NCI-H2029 treated with DMSO at 0.1 percent for 48 hours (cell line): ENCODE data around the gene CAPN10.

Experiments used
- DNase-seq: peaks from one replicate; lab custom pipeline; 2025; lab: John Stamatoyannopoulos, UW

CAPN10 gene

DNA sequence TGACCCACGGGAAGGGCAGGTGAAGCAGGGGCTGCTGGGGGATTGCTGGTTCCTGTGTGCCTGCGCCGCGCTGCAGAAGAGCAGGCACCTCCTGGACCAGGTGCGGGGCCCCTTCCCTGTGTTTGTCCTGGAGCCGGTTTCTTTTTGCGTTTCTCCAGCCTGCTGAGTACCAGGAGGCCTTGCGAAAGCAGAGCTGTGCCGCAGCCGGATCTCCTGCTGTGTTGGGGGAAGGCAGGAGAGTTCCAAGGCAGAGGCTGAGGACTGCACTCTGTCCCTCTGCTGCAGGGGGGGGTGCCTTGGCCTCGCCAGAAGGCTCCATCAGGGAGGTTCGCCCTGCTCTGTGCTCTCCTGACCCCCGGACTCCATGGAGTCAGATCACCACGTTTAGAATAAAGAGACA is 2.8 kb downstream of the CAPN10 start:
- no peak for DNase-seq

DNA sequence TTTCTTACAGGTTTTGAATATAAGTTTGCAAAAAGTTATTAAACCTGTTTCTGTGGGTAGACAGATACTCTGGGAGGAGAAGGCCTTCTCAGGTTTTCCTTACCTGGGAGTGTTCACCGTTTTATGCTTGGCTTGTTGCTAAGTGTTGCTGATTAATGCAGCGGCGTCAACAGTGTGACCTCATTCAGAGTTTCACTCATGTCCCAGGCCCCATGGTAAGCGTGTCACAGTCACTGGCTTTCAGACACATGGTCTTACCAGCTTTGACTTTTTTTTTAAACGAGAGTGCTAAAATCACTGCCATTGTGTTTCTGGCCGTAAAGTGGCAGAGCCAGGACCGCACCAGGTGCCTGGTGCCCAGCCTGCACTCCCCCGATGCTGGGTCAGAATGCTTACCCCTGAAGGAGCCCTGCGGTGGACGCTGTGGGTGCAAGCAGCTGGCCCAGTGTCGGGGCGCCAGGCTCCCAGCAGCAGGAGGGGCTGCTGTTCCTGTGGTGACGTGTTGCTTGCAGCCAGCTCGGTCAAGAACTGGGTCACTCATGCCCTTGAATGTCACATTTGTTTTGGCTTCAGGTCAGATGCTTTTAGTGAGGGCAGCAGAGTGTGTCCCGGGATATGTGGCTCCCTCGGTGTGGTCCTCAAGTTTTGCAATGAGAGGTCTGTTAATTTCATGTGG is 3.5 kb downstream of the CAPN10 start:
- no peak for DNase-seq

DNA sequence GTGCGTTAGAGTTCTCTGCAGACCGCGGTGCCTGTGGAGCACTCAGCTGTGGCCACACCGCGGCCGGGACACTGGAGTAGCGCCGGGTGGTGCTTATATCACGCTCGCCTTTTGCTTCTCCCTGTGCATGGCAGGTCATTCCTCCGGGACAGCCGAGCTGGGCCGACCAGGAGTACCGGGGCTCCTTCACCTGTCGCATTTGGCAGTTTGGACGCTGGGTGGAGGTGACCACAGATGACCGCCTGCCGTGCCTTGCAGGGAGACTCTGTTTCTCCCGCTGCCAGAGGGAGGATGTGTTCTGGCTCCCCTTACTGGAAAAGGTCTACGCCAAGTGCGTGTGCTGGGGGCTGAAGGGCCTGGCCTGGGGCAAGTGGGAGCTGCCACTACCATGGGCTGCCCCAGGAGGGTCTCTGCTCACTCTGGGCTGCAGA is 4.2 kb downstream of the CAPN10 start:
- DNase-seq: no peak

DNA sequence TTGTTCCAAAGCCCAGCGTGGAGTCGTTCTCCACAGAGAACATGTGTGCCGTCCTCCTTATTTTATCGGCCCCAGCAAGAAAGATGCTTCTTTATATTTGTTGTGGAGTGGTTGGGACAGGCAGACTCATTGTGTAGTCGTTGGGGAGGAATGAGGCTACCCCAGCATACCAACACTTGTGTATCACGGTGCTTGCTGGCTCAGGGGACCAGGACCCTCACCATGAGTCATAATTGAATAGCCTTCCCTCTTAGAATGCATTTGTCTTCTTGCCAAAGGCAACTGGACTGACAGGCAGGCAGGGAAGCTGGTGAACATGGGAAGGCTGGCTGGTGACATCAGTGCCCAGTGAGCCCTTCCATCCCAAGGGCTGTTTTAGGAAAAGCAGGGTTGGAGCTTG is 4.7 kb downstream of the CAPN10 start:
- no peak for DNase-seq

DNA sequence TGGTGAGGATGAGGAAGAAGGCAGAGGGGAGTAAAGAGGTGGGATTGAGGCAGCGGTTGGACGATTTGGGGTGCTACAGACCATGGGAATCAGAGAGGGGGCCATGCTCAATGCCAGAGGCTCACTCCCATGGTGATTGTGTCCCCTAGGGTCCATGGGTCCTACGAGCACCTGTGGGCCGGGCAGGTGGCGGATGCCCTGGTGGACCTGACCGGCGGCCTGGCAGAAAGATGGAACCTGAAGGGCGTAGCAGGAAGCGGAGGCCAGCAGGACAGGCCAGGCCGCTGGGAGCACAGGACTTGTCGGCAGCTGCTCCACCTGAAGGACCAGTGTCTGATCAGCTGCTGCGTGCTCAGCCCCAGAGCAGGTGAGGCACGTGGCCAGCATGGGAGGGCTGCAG is 5.2 kb downstream of the CAPN10 start:
- no peak for DNase-seq

DNA sequence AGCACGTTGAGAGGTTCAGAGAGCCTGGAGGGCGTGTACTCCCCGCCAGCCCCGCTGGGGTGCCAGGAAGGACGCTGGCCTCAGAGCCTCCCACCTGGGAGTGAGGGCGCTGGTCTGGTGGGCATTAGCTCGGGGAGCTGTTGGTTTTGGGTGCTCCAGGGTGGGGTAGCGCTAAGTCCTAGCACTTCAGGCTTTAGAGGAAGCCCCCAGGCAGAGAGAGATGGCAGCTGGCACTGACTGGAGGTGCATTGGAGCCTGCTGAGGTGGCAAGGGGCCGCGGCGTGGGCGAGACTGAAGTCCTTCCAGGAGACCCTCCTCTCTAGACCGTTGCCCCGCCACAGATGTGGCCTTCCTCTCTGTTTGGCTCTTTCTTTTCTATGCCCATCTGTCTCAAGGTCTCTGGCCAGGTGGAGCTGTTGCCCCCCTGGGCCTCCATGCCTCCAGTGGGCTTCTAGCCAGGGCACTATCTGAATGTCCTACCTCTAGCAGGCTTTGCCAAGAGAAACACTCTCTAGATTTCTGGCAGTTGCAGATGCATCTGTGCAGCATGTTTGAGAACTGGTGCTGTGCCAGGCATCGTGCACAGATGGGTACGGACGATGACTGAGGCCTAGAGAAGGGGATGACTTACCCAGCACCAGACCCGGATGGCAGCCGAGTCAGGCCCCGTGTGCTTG is 6.6 kb downstream of the CAPN10 start:
- no peak for DNase-seq

DNA sequence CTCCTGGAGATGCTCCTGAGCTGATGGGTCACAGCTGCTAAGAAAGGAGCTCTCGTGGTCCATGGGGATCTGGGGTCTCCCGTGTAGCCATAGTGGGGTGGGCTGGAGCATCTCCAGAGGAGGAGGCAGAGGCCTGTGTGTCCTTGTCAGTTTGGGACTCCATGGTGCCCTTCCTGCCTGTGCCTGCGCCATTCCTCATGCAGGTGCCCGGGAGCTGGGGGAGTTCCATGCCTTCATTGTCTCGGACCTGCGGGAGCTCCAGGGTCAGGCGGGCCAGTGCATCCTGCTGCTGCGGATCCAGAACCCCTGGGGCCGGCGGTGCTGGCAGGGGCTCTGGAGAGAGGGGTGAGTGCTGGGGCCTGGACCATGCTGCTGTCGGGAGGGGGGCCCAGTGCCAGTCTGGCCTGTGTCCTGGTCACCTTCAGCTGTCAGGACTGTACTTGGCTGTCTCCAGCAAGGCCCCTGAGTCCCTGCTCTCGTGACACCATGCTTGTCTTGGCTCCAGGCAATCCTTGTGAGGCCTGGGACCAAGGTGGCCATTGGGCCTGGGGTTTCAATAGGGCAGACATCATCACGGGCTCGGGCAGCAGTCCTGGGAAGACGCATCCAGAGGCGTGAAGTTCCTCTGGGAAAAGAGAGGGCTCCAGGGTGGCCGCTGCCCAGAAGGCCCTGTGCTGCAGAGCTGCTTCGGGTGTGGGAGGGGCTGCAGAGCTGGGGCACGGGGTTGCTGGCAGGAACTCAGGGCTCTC is 7.3 kb downstream of the CAPN10 start:
- no peak for DNase-seq

DNA sequence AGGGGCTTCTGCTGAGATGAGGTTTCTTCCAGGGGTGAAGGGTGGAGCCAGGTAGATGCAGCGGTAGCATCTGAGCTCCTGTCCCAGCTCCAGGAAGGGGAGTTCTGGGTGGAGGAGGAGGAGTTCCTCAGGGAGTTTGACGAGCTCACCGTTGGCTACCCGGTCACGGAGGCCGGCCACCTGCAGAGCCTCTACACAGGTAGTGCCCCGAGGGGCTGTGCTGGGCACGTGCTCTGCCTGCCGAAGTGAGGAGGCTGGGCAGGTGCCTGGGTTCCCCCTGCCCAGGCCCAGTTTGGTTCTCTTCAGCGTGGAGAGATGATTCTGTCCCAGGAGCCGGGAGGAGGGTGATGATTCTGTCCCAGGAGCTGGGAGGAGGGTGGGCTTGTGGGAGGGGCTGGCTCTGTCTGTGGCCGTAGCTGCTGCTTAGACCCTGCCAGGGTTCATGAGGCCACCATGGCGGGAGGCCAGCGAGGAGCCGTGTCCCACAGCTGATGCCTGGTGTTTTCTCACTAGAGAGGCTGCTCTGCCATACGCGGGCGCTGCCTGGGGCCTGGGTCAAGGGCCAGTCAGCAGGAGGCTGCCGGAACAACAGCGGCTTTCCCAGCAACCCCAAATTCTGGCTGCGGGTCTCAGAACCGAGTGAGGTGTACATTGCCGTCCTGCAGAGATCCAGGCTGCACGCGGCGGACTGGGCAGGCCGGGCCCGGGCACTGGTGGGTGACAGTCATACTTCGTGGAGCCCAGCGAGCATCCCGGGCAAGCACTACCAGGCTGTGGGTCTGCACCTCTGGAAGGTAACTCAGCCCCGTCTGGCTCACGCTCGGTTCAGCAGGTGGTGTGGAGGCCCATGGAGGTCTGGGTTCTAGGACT is 8.2 kb downstream of the CAPN10 start:
- no peak for DNase-seq

DNA sequence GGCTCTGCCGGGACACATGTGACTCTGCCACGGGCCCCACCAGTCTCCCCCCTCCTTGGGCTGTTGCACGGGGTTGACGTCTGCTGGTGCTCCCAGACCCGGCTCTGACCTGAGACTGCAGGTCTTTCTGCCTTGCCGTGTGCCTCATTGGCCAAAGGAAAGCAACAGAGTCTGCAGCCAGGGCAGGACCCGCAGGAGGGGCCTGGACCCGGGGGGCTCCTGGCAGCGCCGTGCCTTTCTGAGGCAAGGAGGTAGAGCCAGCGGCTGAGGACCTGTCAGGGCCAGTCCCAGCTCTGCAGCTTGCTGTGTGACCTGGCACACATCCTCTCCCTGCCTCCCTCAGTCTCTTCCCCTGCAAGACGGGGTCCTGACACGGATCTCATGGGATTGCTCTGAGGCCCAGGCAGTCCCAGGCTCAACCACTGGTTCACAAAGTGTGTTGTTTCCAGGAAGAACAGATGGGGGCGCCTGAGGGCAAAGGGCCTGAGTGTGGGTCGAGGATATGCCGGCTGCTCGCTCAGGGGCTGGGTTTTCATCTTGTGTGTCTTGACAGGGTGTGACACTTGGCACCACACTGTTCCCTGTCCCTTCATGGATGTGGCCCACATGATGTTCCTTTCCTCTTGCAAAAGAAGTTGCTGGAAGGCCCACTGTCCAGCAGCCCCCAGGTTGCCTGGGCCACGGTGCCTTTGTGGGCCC is 9.0 kb downstream of the CAPN10 start:
- DNase-seq: no peak

DNA sequence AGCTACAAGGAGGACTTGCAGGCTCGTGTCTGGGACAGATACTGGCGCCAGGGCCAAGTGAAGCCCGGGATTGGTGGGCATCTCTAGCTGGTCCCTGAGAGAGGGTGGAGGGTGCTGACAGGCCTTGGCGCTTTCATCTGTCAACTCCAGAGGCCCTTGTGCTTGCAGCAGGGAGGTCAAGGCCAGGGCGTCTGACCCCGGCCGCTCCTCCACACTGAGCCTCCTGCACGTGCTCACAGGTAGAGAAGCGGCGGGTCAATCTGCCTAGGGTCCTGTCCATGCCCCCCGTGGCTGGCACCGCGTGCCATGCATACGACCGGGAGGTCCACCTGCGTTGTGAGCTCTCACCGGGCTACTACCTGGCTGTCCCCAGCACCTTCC is 9.5 kb downstream of the CAPN10 start:
- no peak for DNase-seq

DNA sequence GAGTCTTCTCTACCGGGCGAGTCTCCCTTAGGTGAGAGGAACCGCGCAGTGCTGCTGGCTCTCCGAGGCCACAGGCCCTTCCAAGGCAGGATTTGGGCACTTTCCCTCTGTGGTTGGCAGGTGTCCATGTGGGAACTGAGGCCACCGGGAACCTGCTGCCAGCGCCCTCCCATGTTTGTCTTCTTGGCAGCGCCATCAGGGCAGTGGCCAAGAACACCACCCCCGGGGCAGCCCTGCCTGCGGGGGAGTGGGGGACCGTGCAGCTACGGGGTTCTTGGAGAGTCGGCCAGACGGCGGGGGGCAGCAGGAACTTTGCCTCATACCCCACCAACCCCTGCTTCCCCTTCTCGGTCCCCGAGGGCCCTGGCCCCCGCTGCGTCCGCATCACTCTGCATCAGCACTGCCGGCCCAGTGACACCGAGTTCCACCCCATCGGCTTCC is 10.0 kb downstream of the CAPN10 start:
- DNase-seq: no peak

DNA sequence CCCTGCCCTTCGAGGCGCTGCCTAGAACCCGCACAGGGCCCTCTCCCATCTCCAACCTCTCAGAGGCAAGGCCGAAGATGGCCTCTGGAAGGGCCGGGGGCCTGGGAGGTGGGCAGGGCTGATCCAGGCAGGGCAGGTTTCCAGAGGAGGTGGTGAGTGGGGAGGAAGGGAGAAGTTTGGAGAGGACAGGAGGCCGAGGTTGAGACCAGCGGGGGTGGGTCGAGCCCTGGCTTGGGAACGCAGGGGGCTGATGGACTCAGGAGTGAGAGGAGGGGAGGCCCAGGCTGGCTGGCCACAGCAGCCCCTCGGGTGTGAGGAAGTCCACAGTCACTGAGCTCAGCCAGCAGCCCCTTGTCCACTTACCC is 10.5 kb downstream of the CAPN10 start:
- no peak for DNase-seq

DNA sequence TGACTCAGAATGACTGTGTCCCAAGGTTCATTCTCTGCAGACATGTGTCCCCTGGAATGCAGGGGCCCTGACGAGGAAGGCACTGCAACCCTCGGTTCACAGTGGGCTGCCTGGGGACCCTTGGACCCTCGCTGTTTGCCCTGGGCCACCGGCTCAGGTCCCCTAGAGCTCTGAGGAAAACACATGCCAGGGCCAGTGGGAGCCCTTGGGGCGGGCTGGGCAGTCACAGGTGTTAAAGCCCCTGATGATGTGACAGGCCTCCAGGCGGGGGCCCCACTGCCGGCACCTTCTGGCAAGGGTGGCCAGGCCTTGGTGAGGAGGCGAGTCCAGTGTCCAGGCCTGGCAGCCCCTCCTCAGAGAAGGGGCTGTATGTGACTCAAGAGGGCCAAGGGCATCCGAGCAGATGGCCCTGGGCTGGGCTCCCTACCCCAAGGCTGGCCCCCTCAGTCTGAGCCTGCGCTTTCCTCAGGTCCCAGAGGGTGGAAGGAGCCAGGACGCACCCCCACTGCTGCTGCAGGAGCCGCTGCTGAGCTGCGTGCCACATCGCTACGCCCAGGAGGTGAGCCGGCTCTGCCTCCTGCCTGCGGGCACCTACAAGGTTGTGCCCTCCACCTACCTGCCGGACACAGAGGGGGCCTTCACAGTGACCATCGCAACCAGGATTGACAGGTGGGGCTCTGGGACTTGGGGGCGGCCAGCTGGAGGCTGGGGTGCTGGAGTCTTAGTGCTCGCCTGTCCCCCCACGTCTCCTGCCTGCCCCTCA is 11.1 kb downstream of the CAPN10 start:
- no peak for DNase-seq

DNA sequence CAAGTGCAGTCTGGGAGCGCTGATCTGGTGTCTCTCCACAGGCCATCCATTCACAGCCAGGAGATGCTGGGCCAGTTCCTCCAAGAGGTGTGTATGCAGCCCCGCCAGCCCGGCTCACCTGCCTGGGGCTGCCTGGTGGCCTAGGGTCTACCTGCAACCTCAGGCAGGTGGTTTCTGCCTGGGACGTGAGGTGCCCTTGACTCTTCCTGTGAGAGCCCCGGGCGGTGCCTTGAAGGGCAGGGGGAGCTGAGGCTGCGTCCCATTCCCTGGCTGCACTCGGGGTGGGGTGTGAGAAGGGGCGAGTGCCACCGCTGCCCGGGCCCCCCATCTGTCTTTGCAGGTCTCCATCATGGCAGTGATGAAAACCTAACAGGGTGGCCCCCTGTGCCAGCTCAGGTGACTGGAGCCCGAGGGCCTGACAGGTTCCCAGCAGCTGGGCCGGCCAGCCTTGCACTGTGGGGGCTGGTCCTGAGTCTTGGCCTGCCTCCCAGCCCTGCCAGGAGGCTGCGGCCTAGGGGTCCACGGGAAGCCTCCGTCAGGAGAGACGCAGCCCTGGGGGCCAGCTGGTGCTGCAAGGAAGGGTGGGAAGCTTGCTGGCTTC is 11.9 kb downstream of the CAPN10 start:
- DNase-seq: no peak

DNA sequence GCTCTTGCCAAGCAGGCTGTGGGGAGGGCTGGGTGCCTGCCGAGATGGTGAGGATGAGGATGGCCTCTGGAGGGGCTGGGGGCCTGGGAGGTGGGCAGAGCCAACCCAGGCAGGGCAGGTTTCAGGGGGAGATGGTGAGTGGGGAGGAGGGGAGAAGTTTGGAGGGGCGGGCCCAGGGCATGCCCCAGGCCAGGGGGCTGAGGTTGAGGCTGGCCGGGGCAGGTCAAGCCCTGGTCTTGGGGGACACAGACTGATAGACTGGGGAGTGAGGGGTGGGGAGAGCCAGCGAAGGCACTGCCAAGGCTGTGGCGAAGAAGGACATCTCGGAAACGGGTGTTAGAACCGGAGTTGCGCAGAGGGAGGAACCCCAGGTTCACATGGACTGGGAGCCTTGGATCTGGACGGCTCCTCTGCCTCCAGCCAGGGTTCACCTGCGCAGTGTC is 12.6 kb downstream of the CAPN10 start:
- DNase-seq: no peak

DNA sequence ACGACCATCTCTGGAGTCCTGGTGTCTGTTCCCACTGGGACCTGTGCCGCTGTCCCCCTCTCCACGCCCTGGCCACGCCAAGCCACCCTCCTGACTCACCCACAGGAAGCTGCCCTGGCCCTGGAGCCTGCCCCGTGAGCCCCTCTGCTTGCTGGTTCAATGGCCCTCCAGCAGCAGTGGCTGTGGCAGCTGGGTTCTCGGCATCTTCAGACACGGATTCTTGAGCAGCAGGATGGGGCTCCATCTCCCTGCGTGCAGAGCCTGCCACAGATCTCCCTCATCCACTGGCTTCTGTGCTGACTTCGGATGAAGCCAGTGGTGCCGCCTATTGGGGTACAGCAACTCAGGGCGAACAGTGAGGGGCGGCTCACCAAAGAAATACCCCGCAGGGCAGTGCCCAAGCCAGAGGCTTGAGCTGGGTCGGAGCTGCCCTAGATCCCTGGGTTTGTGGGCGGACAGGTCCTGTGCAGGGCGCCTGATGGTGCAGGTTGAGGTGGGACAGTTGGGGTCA is 14.0 kb downstream of the CAPN10 start:
- no peak for DNase-seq

DNA sequence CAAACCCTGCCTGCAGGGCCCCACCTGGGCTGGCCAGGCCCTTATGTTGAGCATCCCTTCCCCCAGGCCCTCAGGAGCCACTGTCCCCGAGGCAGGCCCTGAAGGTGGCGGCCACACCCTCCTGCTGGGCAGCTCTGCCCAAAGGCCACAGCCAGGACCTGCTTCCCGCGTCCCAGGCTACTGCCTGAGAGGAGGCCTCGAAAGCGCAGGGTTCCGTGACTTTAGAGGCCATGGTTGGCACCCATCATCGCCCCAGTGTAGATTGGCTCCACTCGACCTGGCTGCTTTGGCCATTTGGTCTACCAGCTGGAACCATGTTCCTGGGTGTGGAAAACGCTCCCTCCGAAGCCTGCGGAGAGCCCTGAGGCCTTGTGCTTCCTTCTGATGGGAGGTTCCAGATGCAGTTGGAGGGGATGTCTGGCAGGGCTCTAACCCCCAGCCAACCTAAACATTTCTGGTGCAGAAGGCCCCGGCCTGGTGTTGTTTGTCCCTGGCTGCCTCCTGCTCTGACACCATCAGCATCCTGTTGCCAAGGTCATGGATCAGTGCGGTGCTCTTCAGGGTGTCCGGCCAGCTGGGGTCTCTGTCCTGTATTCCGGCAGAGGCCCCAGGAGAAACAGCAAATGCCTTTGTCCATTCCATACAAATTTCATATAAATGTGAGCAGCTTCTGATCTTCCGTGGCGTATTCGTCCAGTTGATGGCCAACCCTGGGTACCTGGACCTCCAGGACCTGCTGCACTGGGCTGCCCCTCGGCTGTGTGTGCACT is 14.7 kb downstream of the CAPN10 start:
- no peak for DNase-seq

DNA sequence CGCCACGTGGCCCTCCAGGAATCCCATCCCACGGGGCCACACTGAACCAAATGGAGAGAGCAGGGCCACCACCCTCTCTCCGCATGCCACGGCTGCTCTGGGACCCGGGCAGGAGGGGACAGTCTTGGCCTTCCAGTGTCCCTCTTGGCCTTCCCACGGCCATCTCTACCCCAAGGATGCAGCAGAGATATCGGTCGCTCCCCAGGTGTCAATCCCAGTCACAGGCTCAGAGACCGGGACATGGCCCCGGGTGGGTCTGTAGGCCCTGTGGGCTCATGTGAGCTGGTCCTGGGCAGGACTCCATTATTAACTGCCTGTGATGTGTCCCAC is 15.3 kb downstream of the CAPN10 start:
- no peak for DNase-seq

DNA sequence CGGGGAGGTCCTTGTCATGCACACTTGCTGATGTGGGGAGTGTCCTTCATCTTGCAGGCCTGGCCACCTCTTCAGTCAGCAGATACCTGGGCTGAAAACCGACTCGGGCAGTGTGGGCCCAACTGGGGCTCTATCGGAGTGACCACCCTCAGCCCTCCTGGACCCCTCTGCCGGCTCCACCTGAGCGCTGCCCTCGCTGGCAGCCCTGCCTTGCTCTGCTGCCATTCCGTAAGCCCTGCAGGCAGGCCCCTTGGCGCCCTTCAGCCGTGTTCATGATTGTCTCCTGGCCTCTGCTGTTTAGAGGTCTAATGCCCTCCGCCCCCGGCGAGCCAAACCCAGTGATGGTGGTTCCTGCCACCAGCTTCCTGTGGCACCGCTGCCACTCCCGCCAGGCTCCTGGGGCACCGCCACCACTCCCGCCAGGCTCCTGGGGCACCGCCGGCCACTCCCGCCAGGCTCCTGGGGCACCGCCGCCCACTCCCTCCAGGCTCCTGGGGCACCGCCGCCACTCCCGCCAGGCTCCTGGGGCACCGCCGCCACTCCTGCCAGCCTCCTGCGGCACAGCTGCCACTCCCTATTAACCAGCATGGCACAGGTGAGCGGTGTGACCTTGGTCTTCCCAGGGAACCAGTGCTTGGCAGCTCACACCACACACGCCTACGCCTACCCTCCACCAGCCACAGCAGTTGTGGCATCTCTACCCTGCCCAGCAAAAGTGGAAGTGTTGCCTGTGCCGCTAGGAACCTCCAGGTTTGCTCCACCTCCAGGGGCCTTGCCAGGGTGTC is 15.9 kb downstream of the CAPN10 start:
- DNase-seq: no peak
